ENCODE data around the gene FASTKD3. TPM values are rescaled to one million over a fixed set of nuclear protein-coding genes. Genes with fewer than 3 reads are reported as not detected.

The FASTKD3 gene
- total RNA-seq, 2 donors from 2014 or later = 11.4 to 12.2 TPM

DNA sequence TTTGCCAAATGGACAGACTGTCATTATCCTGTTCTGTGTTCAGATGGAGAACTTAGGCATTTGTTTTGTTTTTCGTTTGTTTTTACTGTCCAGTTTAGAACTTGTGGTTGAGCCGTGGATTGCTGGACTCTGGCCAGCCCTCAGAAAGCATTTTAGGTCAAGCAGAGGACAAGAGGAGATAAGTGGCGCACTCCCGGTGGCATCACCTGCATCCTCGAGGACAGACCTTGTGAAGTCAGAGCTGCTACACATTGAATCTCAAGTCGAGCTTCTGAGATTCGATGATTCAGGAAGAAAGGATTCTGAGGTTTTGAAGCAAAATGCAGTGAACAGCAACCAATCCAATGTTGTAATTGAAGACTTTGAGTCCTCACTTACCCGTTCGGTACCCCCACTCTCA, 9.0 kb upstream of the FASTKD3 start:
- Histone ChIP-seq H3K4me1 (peaks cover 8% of the 10 kb centered on the region), H3K9ac (ENCODE audit: low read depth in 2 of 2, low read length in 2 of 2) (no peak overlapping the region), H3K36me3 (peaks cover 11% of the 10 kb centered on the region), H3K27ac (peak overlapping the region; percentile 22), H3K9me3 (no peaks in the 10 kb centered on the region), H3K4me3 (no peak overlapping the region), H3K27me3 (no peaks in the 10 kb centered on the region)
- DNase-seq = no peak
- intact Hi-C loops (cut with DNase I) = no loop called here
- TF ChIP-seq, protein P1, sequence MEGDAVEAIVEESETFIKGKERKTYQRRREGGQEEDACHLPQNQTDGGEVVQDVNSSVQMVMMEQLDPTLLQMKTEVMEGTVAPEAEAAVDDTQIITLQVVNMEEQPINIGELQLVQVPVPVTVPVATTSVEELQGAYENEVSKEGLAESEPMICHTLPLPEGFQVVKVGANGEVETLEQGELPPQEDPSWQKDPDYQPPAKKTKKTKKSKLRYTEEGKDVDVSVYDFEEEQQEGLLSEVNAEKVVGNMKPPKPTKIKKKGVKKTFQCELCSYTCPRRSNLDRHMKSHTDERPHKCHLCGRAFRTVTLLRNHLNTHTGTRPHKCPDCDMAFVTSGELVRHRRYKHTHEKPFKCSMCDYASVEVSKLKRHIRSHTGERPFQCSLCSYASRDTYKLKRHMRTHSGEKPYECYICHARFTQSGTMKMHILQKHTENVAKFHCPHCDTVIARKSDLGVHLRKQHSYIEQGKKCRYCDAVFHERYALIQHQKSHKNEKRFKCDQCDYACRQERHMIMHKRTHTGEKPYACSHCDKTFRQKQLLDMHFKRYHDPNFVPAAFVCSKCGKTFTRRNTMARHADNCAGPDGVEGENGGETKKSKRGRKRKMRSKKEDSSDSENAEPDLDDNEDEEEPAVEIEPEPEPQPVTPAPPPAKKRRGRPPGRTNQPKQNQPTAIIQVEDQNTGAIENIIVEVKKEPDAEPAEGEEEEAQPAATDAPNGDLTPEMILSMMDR (IDR thresholded peaks at IDR 0.05) = no peak

DNA sequence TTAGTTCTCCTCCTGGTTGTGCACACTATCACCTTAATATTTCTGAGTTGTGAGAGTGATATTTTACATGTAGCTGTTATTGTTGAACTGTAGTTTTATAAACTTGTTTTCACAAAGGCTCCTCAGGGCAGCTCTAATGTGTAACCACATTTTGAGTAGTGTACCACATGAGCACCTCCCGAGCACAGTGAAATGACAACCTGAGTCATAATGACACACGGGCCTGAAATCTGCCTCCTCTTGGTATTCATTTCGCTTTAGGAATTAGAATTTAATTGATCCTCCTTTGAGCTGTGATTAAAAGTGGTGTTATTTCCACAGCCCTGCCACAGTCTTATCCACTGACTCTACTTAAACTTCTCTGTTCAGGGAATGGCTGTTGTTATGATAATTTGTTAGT, 8.0 kb upstream of the FASTKD3 start:
- no peaks in the 10 kb centered on the region for H3K27me3 ChIP-seq
- no peak for DNase-seq
- peaks cover 11% of the 10 kb centered on the region for H3K36me3 ChIP-seq
- H3K27ac ChIP-seq = no peak overlapping the region
- H3K9me3 ChIP-seq = no peaks in the 10 kb centered on the region
- H3K4me1 ChIP-seq = peaks cover 8% of the 10 kb centered on the region
- no peak overlapping the region for H3K9ac ChIP-seq (ENCODE audit: low read depth in 2 of 2, low read length in 2 of 2)
- intact Hi-C loops (cut with DNase I) = no loop called here
- TF ChIP-seq, protein P1 (IDR thresholded peaks at IDR 0.05) = no peak
- H3K4me3 ChIP-seq = no peak overlapping the region

DNA sequence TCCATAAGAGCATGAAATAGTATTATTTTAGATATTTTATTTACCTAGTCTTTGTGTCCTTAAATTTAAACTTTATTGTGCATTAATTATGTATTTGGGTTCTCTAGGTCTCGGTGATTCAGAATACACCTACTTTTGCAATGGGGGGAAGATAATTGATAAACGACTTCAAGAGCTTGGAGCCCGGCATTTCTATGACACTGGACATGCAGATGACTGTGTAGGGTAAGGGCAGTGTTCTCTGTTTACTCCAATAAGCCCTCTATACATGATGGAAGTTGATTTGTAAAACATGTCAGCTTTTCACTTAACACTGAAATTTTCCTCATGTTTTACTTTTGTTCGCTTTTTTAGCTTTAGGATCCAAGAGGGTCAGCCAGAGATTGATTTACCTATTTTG, 6.3 kb upstream of the FASTKD3 start:
- Histone ChIP-seq H3K27ac (no peak overlapping the region), H3K9ac (ENCODE audit: low read depth in 2 of 2, low read length in 2 of 2) (no peak overlapping the region), H3K4me3 (no peak overlapping the region), H3K4me1 (peaks cover 16% of the 10 kb centered on the region), H3K36me3 (peaks cover 11% of the 10 kb centered on the region), H3K9me3 (no peaks in the 10 kb centered on the region), H3K27me3 (no peaks in the 10 kb centered on the region)
- TF ChIP-seq, protein P1 (IDR thresholded peaks at IDR 0.05) = no peak
- no peak for DNase-seq
- intact Hi-C loops (cut with DNase I) = no loop called here

DNA sequence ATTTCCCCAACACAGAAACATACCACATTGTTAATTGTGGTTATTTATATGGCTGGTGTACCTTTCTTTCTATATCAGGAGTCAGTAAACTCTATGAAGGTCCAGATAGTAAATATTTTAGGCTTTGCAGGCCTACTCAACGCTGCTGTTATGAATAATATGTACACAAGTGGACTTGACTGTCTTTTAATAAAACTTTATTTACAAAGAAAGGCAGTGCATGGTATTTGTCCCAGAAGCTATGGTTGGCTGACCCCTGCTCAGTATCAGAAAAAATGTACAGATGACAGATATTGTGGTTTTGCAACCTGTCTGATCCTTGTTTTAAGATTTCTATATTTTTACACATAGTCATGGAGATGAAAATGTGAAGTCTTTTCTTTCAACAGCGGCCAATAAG, 5.8 kb upstream of the FASTKD3 start:
- intact Hi-C loops (cut with DNase I) = no loop called here
- peaks cover 11% of the 10 kb centered on the region for H3K36me3 ChIP-seq
- TF ChIP-seq, protein P1 (IDR thresholded peaks at IDR 0.05) = no peak
- no peak overlapping the region for H3K9ac ChIP-seq (ENCODE audit: low read depth in 2 of 2, low read length in 2 of 2)
- H3K9me3 ChIP-seq = no peaks in the 10 kb centered on the region
- H3K27me3 ChIP-seq = no peaks in the 10 kb centered on the region
- no peak overlapping the region for H3K27ac ChIP-seq
- peaks cover 18% of the 10 kb centered on the region for H3K4me1 ChIP-seq
- DNase-seq = no peak
- H3K4me3 ChIP-seq = no peak overlapping the region

DNA sequence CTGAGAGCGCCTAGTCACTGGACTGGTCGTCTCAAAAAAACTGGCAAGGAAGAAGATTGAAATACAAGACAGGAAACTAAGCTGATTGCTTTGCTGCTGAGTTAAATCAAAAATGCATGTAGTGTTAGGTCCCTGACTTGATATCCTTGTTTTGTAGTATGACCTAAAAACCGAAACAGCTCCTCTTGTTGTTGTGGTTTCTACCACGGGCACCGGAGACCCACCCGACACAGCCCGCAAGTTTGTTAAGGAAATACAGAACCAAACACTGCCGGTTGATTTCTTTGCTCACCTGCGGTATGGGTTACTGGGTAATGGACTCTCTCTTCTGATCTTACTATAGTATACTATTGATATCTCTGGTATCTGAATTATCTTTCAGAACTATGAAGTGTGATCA, 4.4 kb upstream of the FASTKD3 start:
- Histone ChIP-seq H3K9me3 (no peaks in the 10 kb centered on the region), H3K27me3 (no peaks in the 10 kb centered on the region), H3K9ac (ENCODE audit: low read depth in 2 of 2, low read length in 2 of 2) (no peak overlapping the region), H3K27ac (no peak overlapping the region), H3K4me1 (peaks cover 12% of the 10 kb centered on the region), H3K36me3 (peaks cover 11% of the 10 kb centered on the region), H3K4me3 (no peak overlapping the region)
- intact Hi-C loops (cut with DNase I) = no loop called here
- TF ChIP-seq, protein P1 (IDR thresholded peaks at IDR 0.05) = no peak
- no peak for DNase-seq

All from colonic mucosa (tissue), 4 donors.